NOMO-1 treated with DMSO at 0.1 percent for 48 hours (cell line): ENCODE results near the gene TRIM29.
"Not testable (repeated sequence)": the region's sequence is repeated elsewhere in the genome, so short reads cannot be mapped to it uniquely, and the experiment has no call there.

Source experiments
- DNase-seq: peaks from one replicate; lab custom pipeline; 2025; ENCODE audit not compliant: unreplicated experiment; lab: John Stamatoyannopoulos, UW

TRIM29 gene, protein sequence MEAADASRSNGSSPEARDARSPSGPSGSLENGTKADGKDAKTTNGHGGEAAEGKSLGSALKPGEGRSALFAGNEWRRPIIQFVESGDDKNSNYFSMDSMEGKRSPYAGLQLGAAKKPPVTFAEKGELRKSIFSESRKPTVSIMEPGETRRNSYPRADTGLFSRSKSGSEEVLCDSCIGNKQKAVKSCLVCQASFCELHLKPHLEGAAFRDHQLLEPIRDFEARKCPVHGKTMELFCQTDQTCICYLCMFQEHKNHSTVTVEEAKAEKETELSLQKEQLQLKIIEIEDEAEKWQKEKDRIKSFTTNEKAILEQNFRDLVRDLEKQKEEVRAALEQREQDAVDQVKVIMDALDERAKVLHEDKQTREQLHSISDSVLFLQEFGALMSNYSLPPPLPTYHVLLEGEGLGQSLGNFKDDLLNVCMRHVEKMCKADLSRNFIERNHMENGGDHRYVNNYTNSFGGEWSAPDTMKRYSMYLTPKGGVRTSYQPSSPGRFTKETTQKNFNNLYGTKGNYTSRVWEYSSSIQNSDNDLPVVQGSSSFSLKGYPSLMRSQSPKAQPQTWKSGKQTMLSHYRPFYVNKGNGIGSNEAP

DNA sequence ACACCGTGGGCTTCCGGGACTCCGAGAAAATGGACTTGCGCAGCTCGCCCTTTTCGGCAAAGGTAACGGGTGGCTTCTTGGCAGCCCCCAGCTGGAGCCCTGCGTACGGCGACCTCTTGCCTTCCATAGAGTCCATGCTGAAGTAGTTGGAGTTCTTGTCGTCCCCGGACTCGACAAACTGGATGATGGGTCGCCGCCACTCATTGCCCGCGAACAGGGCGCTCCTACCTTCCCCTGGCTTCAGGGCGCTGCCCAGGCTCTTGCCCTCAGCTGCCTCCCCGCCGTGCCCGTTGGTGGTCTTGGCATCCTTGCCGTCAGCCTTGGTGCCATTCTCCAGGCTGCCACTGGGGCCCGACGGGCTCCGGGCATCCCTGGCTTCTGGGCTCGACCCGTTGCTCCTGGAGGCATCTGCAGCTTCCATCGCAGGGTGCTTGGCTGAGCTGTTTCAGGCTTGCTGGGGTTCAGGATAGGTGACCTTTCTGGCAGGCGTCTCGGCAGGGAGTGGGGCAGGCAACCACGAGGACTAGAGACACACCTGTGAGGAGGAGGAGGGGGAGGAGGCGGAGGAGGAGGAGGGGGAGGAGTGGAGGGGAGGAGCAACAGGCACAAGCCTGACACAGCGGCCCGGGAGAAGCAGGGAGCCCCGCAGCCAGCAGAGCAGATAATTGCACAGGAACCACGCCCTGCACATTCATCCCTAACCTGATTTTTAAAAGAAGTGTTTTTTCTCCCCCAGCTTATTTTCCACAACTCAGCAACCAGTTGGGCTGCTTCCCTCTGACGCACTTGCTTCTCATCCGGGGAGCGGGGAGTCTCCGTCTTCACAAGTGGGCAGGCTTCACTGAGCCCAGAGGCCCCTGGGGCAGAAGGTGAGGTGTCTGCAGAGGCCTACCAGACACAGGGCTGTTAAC lies at the start of gene TRIM29:
TRIM29 (minus strand) TSS at position 503 of the 911 bp plus-strand sequence; CDS start at position 421, 82 bp downstream.
- DNase-seq: no peak

DNA sequence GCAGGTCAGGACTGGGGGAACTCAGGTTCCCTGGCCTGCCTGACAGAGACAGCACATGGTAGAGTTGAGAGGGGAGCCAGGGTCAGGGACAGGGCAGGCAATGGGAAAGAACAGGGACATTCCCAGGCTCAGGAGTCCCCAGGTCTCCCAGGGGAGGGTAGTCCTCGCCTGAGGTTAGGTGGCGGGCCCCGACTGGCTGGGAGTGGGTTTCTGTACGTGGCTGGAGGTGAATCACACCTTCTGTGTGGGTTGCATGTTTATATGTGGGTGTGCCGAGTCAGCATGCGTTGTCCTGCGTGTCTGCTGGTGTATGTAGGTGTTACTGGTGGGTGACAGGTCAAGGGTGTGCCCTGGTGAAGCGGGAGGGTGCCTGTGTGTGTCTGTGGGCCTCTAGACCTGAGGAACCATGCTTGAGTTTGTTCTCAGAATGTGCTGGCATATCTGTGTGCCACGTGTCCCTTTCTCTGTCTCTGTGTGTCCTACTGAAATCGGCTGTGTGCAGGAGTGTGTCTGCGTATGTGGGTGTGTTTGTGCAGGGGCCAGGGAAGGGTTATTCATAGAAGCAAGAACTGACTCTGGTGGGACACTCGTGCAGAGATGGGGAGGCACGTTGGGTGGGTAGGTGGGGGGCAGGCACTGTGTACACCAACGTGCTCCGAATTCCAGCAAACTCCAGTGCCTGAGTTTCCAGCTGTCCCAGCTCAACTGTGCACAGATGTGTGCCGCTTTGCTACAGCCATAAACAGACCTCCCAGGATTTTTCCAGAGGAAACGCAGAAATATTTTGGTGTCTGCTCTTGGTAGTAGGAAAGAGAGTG lies 49.1 kb upstream of the TRIM29 start:
- DNase-seq: no peak

DNA sequence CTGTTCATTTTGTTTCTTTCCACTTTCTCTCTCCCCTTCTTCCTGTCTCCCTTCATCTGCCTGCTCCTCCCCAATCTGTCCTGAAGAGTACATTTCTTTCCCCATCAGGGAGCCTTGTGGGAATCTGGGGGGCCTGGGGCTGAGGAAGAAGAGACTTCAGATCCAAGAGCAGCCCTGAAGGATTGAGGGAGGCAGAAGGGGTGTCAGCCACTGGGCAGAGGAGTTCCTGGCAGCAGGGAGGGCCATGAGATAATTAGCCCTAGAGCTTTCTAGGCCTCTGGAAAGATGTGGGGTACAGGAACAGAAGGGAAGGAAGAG lies 48.5 kb upstream of the TRIM29 start:
- no peak for DNase-seq

DNA sequence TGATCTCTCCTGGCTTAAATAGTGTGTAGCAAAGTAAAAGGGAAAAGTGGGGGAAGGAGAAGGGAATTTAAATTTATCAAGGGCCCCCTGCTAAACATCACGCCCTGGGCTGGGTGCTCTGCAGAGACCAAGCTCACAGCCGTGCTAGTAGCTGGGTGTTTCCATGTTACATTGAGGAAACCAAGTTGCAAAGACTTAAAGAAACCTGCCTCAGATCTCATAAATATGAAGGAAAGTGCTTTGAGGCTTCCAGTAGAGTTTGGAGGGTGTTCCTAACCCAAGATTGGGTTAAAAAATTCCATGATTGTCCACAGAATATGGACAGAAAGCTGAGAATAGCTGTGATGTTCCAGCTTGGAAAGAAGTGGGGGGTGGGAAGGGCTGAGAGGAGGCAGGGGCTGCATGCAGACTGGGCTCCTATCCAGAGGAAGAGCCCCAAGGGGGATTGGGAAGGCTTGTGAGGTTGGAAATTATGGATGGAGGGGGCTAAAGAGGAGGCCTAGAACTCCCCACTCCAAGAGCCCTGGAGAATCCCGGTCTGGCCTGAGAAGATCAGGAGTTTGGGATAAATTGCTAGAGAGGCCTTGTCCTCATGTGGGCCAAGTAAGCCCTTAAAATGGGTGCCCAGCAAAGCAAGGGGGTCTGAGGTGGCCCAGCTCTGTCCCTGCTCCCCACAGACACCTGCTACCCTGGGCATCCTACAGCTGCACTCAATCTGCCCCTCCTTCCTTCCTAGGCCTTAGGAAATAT lies 48.0 kb upstream of the TRIM29 start:
- no peak for DNase-seq

DNA sequence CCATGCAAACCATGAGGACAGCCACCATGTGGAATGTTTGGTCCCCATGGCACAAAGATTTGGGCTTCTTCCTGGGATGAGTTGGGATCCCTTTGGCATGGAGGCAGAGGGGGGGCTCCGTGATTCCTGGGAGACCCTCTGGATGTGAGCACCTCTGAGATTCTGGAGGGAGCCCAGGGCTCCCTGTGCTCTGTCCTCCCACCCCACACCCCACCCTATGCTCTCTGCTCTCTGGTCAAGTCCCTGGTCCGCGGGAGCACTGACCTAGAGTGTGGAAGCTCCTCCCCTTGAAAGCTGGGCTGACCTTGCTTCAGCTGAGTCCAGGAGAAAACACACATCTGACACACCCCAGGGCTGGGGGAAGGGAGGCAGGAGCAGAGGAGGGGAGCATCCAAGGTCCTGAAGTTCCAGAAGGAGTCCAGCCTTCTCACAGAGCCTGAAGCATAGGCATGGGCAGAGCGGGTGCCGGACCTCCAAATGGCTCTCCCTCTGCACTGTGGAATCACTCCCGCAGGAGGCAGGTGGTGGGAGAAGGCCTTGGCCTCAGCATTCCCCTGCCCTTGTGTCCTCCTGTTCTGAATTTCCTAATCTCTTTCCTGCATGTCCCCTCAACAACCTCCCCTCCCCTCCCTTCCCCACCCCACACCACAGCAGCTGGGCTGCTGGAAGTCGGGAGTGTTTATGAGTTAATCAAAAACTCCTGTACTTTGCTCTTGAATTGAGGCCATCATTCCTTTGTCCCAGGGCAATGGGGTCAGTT lies 47.2 kb upstream of the TRIM29 start:
- no peak for DNase-seq

DNA sequence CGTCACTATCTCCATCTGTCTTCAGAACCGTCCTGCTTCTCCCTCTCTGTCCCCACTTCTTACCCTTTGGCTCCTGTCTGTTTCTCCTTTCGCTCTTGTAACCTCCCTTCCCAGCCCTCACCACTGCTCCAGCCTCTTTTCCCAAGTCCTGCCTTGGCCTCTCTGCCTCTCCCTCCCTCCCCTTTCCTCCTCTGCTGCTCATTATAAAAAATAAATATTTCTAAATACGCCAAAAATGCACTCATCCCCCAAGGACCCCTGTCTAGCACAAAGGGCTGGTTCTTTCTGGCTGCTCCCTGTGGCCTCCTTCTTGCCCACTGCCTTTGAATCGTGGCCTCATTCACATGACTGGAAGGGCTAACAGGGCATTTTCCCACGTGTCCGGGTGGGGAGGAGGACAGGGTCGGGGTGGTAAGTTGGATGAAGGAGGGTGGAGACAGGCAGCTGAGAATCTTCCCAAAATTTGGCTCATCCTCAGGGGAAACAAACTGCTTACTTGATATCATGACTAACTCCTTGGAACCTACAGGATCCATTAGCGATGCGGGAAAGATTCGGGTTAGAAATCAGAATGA lies 46.5 kb upstream of the TRIM29 start:
- no peak for DNase-seq

DNA sequence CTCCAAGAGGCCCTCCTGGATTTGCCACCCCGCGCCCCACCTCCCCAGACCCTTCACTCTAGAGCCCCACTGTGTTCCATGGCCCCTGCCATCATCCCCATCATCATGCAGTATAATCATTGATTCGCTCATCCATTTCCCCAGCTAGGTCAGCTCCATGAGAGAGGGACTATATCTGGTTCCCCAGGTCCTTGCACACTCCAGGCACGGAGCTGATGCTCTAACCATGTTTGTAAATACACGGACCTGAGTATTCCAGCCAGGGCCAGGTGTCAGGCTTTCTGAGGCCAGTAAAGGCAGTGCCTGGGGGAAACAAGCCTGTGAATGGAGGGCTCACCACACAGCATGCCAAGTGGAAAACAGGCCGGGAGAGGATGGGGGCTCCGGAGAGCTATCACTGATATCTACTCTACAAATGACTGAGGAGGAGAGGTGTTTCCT lies 45.8 kb upstream of the TRIM29 start:
- no peak for DNase-seq

DNA sequence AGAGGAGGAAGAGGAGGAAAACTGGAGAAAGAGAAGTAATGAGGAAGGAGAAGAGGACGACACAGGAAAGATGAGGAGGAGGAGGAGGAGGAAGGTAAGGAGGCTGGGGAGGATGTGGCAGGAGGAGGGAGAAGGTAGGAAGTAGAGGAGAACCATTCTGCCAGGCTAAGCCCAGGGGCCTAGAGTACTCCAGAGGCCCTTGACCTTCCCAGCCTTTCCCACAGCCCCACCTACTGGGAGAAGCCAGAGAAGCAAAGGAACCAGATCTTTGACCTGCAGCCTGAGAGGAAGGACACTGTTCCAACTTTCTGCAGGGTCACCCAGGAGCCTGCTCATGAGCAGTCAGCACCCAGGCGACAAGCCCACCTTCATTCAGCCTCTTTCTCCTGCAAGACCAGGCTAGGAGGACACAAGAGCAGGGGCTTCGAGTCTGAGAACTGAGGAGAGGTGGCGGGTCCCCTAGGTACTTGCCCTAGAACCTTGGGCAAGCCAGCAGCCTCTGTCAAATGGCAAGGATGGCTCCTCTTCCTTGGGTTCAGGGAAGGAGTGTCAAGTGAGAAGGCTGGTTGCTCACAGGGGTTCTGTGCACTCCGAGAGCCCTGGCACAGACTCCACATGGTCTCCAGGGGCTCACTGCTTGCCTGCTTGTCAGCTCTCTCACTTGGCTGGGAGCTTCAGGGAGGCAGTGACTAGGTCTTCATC lies 45.0 kb upstream of the TRIM29 start:
- no peak for DNase-seq

DNA sequence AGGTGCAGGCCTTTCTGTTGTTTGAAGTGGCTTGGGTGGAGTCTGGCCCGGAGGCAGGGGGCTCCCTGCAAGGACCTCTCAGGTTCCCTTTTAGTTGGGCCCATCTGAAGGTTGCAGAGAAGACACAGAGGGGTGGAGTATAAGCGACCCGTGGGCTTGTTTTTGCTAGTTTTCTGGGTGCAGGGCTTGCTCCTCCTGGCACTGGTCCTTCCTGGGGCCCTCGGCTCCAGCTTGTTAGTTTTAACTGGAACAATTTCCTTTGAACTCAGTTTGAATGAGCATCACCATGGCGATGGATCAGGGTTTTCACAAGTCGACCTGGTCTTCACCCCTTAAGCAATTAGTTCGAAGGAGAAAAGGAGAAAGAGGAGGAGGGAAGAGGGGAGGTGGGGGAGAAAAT lies 44.5 kb upstream of the TRIM29 start:
- no peak for DNase-seq

DNA sequence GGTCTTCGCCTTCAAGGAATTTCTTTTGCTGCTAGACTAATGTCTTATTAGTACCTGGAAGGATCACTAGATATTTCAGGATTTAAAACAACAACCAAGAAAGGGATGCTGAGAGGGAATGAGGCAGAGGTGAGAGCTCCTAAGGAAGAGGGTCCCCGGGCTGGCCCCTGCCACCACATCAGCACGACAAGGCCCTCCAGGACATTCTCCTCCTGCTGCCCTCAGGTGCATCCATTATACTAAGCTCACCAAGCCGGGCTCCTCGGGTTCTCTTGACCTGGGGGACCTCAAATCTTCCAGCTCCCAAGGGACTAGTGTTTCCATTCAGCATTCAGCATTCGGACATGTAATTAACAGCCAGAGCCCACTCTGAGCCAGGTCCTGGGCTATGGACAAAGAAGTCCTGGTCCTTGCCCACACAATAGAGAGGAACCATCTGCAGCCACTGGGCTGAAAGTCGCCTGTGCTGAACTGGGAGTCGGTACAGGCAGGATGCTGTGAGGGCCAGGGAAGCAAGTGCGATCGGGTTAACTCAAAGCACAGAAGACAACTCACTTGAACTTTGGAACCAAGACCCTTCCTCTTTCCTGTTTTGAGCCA lies 43.6 kb upstream of the TRIM29 start:
- no peak for DNase-seq

DNA sequence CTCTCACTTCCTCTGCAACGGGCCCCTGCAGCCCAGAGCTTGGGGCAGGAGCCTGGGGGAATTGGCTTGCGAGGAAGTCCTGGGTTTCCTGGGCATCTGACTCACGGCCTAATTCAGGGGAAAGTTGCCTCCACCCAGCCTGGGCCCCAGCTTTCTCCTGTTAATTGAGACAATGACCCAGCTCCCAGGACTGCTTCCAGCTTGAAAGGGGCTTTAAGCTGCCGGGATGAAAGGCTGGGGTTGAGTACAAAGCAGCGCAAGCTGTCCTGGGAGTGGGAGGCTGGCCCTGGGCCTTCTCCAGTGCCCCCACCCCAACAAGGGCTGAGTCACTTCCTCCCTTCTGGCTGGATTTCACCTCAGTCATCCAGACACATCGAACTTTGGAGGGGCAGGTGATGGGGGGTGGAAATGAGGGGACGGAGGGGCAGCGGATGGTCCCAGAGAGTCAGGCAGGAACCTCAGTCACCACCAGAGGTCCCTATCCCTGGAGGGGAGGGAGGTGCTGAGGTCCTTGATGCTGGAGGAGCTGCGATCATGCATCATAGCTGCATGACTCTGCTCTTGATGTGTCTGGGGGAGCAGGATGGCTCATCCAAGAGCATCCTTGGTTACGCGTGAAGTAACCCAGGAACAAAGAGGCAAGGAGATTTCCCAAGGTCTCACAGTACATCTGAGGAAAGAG lies 42.8 kb upstream of the TRIM29 start:
- no peak for DNase-seq

DNA sequence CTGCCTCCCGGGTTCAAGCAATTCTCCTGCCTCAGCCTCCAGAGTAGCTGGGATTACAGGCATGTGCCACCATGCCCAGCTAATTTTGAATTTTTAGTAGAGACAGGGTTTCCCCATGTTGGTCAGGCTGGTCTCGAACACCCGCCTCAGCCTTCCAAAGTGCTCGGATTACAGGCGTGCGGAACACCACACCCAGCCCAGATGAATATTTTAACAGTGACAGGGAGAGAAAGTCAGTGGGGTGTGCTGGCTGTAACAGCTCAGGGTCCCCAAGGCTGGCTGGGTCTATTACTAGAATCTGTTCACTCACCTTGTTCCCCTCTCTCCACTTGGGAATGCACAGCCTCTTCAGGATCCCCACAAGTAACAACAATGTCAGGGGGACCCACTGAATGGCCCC lies 42.1 kb upstream of the TRIM29 start:
- DNase-seq: not testable (repeated sequence)

DNA sequence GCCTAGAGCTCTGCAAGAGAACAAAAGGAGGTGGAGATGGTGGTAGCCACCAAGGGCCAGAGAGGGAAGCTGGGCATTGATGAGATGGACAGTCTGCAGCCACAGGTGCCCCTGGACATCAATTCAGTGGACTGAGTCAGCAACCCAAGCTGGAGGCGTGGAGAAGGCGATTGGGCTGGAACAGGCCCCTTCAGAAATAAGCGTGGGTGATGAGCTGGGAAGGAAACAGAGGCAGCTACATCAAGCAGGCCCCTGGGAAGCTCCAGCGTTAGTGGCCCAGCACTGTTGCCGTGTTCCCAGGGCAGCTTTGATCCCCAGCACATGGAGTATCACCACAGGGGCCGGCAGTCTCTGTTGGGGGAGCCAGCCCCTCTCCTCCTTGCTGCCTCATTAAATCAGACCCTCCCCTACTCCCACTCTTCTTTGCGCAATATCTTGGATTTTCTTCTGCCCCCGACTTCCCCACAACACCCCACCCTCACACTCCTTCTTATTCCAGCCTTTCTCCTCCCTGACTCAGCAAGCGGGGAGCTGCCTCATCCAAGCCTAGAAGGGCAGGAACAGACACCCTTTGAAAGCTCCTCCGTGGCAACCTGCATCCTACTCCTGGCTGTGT lies 41.3 kb upstream of the TRIM29 start:
- no peak for DNase-seq

DNA sequence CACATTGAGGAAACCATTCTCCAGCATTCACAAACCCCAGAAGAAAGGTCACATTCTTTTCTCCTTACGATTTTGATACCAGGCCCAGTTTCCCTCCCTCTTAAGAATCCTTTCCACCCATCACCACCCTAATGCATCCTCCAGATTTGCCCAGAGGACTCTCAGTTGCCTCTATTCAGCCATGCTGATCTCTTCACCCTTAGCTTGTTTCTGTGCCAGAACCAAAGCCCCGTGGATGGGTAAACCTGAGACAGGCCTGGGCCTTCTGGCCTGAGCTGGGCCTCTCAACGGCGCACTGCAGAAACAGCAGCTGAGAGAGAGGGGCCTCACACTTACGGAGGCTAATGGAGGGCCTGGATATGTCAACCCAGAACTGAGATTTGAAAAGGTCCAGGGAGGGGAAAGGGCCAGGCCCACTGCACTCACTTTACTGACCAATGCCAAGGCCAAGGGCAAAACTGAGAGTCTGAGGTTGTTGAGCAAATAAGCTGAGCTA lies 40.7 kb upstream of the TRIM29 start:
- no peak for DNase-seq

DNA sequence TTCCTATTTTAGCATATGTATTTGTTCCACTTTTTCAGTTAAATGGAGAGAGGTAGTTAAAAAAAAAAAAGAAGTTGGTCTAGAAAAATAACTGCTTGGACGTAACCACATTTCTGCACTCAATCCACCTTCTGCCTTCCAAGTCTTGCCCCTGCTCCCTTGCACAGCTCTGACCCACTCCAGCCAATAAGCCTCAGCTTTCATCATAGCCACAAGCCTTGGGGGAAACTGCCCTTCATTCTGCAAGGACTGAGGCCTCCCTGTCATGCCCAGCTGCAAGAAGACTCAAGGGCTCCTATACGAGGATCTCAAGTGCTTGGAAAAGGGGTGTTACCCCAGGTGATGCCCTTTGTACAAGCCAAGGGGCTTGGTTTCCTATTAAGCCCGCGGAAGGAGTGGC lies 37.0 kb upstream of the TRIM29 start:
- peak; percentile 39 for DNase-seq

DNA sequence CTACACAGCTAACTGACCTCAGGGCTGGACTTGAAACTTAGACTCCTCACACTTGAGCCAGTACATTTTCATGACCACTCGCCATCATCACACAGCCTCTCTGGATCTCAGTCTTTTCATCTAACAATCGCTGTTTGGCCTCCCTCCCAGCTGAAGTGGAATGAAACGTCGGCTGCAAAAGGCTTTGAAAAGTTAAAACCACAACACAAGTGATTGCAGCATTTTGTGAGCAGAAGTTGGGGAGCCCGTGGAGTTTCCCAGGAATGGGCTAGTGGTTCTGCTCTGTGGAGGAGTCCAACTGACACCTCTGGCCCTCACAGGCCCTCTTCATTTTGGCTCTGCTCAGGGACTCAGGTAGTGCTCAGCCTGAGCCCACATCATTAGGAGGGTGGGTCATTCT lies 35.9 kb upstream of the TRIM29 start:
- DNase-seq: no peak
